OCI-LY7 (cell line): ENCODE results near the gene KNDC1. TPM values are rescaled to one million over a fixed set of nuclear protein-coding genes. Genes with fewer than 3 reads are reported as not detected.

Experiments
- BruUV-seq: library from RNA; stranded (reverse); fragments of 400-500 nt; replicated peaks from 2 replicates; lab custom pipeline; 2021; lab: Mats Ljungman, UMichigan
- CTCF ChIA-PET: fragments of 300-600 bp; sonication (Branson Sonifier 250); formaldehyde crosslinking; loops from one replicate; lab custom pipeline; 2022; ENCODE audit warnings: antibody characterized with exemption; ENCODE audit not compliant: unreplicated experiment; lab: Charles Lee
- POLR2A ChIA-PET: fragments of 300-600 bp; sonication (Branson Sonifier 250); formaldehyde crosslinking; loops from one replicate; lab custom pipeline; 2022; ENCODE audit warnings: antibody characterized with exemption; lab: Charles Lee
- DNase-seq: peaks from one replicate; pipeline ENCODE4 v3.0.0-alpha.2; 2015; ENCODE audit warnings: low spot score
- H2AFZ ChIP-seq: fragments of 200-600 bp; sonication (generic), shearing (Covaris generic); 2 replicates; pipeline ENCODE4 v1.6.1; 2014; ENCODE audit warnings: mild to moderate bottlenecking, antibody characterized with exemption, low read length, moderate library complexity
- H3K27ac ChIP-seq: fragments of 200-600 bp; sonication (generic); 2 replicates; pipeline ENCODE4 v1.5.1; 2014; ENCODE audit warnings: mixed run types, low read depth, mild to moderate bottlenecking, moderate library complexity, low read length, inconsistent platforms; ENCODE audit not compliant: poor library complexity, severe bottlenecking
- H3K36me3 ChIP-seq: fragments of 200-600 bp; sonication (generic); 2 replicates; pipeline ENCODE4 v1.6.1; 2014; ENCODE audit warnings: mild to moderate bottlenecking, antibody characterized with exemption, low read length, moderate library complexity, mixed read lengths; ENCODE audit not compliant: insufficient read depth
- H3K4me1 ChIP-seq: fragments of 200-600 bp; sonication (generic); 2 replicates; pipeline ENCODE4 v1.5.1; 2014; ENCODE audit warnings: mild to moderate bottlenecking, low read length; ENCODE audit not compliant: insufficient read depth, poor library complexity, severe bottlenecking
- H3K4me2 ChIP-seq: fragments of 200-600 bp; sonication (generic); 2 replicates; pipeline ENCODE4 v1.6.1; 2014; ENCODE audit warnings: mild to moderate bottlenecking, low read length
- H3K4me3 ChIP-seq: fragments of 200-600 bp; sonication (generic); 2 replicates; pipeline ENCODE4 v1.5.1; 2014; ENCODE audit warnings: mild to moderate bottlenecking, low read depth, low read length; ENCODE audit not compliant: poor library complexity, severe bottlenecking
- H3K79me2 ChIP-seq: fragments of 200-600 bp; sonication (generic); 2 replicates; pipeline ENCODE4 v1.6.1; 2016; ENCODE audit warnings: low read depth, mild to moderate bottlenecking, low read length, moderate library complexity, mixed read lengths; ENCODE audit not compliant: insufficient read depth
- H3K9me2 ChIP-seq: fragments of 200-600 bp; sonication (generic); 2 replicates; pipeline ENCODE4 v1.6.1; 2016; ENCODE audit warnings: mild to moderate bottlenecking, low read length, mixed read lengths; ENCODE audit not compliant: insufficient read depth
- H3K9me3 ChIP-seq: fragments of 200-600 bp; sonication (generic); 2 replicates; pipeline ENCODE4 v1.6.1; 2014; ENCODE audit warnings: mild to moderate bottlenecking, mixed run types, low read length, mixed read lengths
- H4K20me1 ChIP-seq: fragments of 200-600 bp; sonication (generic); 2 replicates; pipeline ENCODE4 v1.6.1; 2014; ENCODE audit warnings: mild to moderate bottlenecking, antibody characterized with exemption, low read length, moderate library complexity, mixed read lengths; ENCODE audit not compliant: insufficient read depth
- CTCF ChIP-seq: fragments of 200-600 bp; sonication (generic); conservative IDR thresholded peaks from 2 replicates; pipeline ENCODE4 v1.5.1; 2014; ENCODE audit warnings: mild to moderate bottlenecking, antibody characterized with exemption, low read length, moderate library complexity, mixed read lengths
- EZH2phosphoT487 ChIP-seq: fragments of 200-600 bp; sonication (generic); IDR thresholded peaks from 2 replicates; pipeline ENCODE4 v1.6.1; 2018; ENCODE audit warnings: low read depth, borderline replicate concordance, mild to moderate bottlenecking, mixed run types, antibody characterized with exemption, low read length, moderate library complexity, mixed read lengths
- intact Hi-C: fragments of 100-400 bp; cut with micrococcal nuclease; formaldehyde crosslinking; loops from one replicate; pipeline ENCODE4 v1.10.0; 2022; ENCODE audit not compliant: unreplicated experiment
- total RNA-seq, 2 experiments: library from RNA; depleted of rRNA in 1 of 2; stranded (reverse); fragments of >200 nt in 1 of 2; shearing (Covaris generic) in 1 of 2; gene quantifications; 2 replicates each; pipeline ENCODE4 v1.2.3, GENCODE V29; 2014 to 2022

Gene KNDC1
- total RNA-seq, 2 experiments from 2014 or later = not detected

GRCh38 chr10:133195096-133195495 lies 35.1 kb downstream of the KNDC1 start:
- Histone ChIP-seq H3K9me2 (no peaks in the 10 kb centered on the region), H3K9me3 (no peaks in the 10 kb centered on the region), H3K4me1 (no peaks in the 10 kb centered on the region), H3K36me3 (no peaks in the 10 kb centered on the region), H3K27ac (no peak overlapping the region), H3K4me2 (no peak overlapping the region), H4K20me1 (no peaks in the 10 kb centered on the region), H2AFZ (no peak overlapping the region), H3K79me2 (no peaks in the 10 kb centered on the region), H3K4me3 (no peak overlapping the region)
- TF ChIP-seq CTCF (no peak), EZH2phosphoT487 (no peak)
- intact Hi-C loops = no loop called here
- POLR2A ChIA-PET = no interaction called here
- BruUV-seq = no TSS peak
- CTCF ChIA-PET = no interaction called here
- DNase-seq = no peak

- Histone ChIP-seq H3K4me1 (no peaks in the 10 kb centered on the region), H3K36me3 (no peaks in the 10 kb centered on the region), H3K9me3 (no peaks in the 10 kb centered on the region), H2AFZ (no peak overlapping the region), H3K9me2 (no peaks in the 10 kb centered on the region), H3K79me2 (no peaks in the 10 kb centered on the region), H3K4me3 (no peak overlapping the region), H3K27ac (no peak overlapping the region), H4K20me1 (no peaks in the 10 kb centered on the region), H3K4me2 (no peak overlapping the region)
- DNase-seq = no peak
- TF ChIP-seq CTCF (no peak), EZH2phosphoT487 (no peak)
- BruUV-seq = no TSS peak
- CTCF ChIA-PET = no interaction called here
- POLR2A ChIA-PET = no interaction called here
- intact Hi-C loops = no loop called here
Observed at GRCh38 chr10:133195611-133196010, 35.6 kb downstream of the KNDC1 start.

DNA sequence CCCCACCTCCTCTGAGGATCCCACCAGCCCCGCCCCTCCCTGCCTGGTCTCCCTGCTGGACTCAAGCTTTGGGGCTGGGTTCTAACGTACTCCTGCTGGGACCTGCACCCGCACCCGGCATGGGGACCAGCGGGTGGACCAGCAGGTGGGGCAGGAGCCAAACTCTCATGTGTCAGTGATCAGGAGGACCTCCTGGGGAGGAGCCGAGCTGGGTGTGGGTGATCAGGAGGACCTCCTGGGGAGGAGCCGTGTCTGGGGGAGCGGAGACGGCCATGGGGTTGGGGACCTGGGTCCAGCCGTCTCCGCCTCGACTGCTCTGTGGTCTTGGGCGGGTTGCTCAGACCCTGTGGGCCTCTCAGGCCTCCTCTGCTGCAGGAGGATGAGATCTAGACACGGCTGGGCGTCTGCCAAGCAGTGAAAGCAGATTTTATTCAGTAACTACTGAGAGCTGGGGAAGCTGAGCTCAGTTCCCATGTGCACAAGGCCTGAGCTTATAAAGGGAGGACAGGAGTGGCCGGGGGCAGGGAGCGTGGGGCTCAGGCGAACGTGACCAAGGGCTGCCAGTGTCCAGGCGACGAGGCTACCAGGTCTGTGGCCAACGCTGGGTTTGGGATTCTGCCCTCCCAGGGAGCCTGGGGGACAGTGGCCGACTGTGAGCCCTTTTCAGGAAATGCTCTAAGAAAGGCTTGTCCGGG lies 36.3 kb downstream of the KNDC1 start:
- H3K79me2 ChIP-seq = no peaks in the 10 kb centered on the region
- ChIA-PET POLR2A (no interaction called here), CTCF (no interaction called here)
- no peak overlapping the region for H2AFZ ChIP-seq
- H4K20me1 ChIP-seq = no peaks in the 10 kb centered on the region
- no peaks in the 10 kb centered on the region for H3K9me2 ChIP-seq
- no peaks in the 10 kb centered on the region for H3K36me3 ChIP-seq
- intact Hi-C loops = no loop called here
- H3K27ac ChIP-seq = no peak overlapping the region
- no peak overlapping the region for H3K4me2 ChIP-seq
- no TSS peak for BruUV-seq
- no peaks in the 10 kb centered on the region for H3K4me1 ChIP-seq
- TF ChIP-seq EZH2phosphoT487 = no peak
- no peak for TF ChIP-seq CTCF
- H3K4me3 ChIP-seq = no peak overlapping the region
- no peaks in the 10 kb centered on the region for H3K9me3 ChIP-seq
- no peak for DNase-seq
